ENCODE results near the gene ATP1A2.

GRCh38 chr1:160162931-160163330, 47.4 kb downstream of the ATP1A2 start:
- TF ChIP-seq CTCF (IDR thresholded peaks at IDR 0.05) (no peak), POLR2AphosphoS5 (IDR thresholded peaks at IDR 0.05) (no peak), EP300 (IDR thresholded peaks at IDR 0.05) (no peak), POLR2A (IDR thresholded peaks at IDR 0.05) (no peak)
